GM13976 (cell line): ENCODE measurements around the gene CADM1.

Experiments used
- DNase-seq: peaks from one replicate; pipeline ENCODE4 v3.0.0; 2012; ENCODE audit warnings: low spot score
- CTCF ChIP-seq: IDR thresholded peaks from 2 replicates; pipeline ENCODE4 v1.5.1; 2012; ENCODE audit warnings: borderline replicate concordance, mild to moderate bottlenecking; ENCODE audit not compliant: insufficient read depth; ENCODE audit errors: extremely low read depth, missing control alignments, control extremely low read depth
- in situ Hi-C: fragments of 300-500 bp; cut with MboI; formaldehyde crosslinking; loops from one replicate; pipeline ENCODE4 v1.12.0; 2022; ENCODE audit warnings: low sequenced_read_pairs, mixed read lengths, inconsistent platforms; ENCODE audit not compliant: unreplicated experiment

The CADM1 gene

DNA sequence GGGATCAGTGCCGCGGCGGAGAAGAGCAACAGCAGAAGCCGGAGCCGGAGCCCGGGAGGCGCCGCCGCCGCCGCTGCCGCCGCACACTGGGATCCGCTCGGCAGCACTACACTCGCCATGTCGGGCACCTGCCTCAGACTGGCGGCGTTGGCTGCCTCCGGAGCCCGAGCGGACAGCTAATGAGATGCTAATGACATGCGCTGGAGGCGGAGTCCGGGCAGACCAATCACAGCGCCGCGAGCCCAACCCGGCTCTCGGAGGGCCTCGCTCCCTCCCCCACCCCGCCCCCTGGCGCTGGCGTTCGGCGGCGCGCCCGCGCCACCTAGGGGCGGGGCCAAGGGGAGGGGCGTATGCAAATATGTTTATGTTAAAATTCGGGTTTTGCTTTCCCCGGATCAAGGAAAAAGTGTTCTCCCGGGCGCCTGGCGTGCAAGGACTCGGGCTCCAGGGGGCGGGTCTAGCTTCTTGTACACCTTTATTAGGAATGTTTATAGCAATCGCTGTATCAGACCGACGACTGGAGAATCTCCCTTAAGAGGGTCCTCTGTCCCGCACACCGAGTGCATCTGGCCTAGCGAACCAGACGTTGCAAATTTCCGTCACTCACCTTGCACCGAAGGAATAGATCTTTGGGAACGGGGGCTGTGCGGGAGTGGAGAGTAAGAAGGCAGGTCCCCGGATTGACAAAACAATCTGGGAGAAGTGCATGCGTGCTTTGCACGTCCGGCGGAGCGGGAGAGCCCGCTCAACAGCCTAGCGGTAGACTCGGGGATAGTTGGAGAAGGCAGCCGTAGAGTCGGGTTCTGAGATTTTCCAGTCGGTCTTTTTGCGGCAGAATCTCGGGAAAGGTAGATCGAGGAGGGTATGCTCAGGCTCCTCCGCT lies at the start of gene CADM1:
Gene CADM1 (minus strand): TSS at position 140 of the 883 bp plus-strand sequence.
- in situ Hi-C loops = no loop called here
- TF ChIP-seq CTCF = peak; percentile 17
- DNase-seq = peak; percentile 55

GRCh38 chr11:115552773-115553438 lies 48.7 kb upstream of the CADM1 start:
- in situ Hi-C loops = no loop called here
- TF ChIP-seq CTCF = no peak

DNA sequence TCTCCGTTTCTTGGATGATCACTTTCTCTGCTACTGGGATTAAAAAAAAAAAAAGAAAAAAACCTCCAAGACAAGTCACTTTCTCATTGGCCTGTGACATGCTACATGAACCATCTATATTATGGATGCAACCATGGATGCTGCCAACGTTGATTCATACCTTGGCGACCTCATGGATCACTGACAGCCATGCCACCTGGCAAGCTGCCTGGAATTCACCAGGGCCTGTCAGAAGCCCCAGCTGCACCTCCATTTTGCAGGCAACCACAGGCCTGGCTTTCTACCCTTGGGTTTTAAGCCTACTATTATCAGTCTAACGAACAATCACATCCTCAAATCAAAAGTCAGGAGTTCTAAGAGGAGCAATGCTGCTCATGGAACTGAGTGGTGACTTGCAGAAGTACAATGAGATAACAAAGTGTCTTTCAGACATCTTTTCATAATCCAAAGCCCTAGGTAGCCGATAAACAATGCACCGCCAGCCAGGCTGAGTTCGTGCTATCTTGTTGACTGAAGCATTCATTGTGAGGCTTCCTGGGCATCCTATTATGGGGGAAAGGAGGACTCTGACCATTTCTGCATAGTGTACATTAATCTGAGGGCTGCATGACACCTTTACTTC lies 48.0 kb upstream of the CADM1 start:
- TF ChIP-seq CTCF = no peak
- no peak for DNase-seq
- in situ Hi-C loops = no loop called here

More at GRCh38 chr11:115552773-115553438, 48.7 kb upstream of the CADM1 start:
- no peak for DNase-seq

- in situ Hi-C loops = no loop called here
- no peak for DNase-seq
- TF ChIP-seq CTCF = no peak
These were observed 46.3 kb upstream of the CADM1 start for GRCh38 chr11:115550291-115551059.

GRCh38 chr11:115548878-115549528 lies 44.8 kb upstream of the CADM1 start:
- in situ Hi-C loops = no loop called here
- TF ChIP-seq CTCF = no peak
- no peak for DNase-seq
